Heart left ventricle (tissue), 13 donors: ENCODE measurements around the gene HEBP2.

Source experiments
- CTCF ChIP-seq, 12 donors: fragments of 200-600 bp; sonication (generic) in 4 of 12; IDR thresholded peaks; one replicate each; pipeline versions ENCODE4 v1.5.0 to v1.8.0; 2018 to 2022; ENCODE audit warnings: antibody characterized with exemption in 12 of 12, mild to moderate bottlenecking in 5 of 12
- POLR2A ChIP-seq, 2 donors: fragments of 450-650 bp; IDR thresholded peaks; one replicate each; pipeline ENCODE4 v1.6.1; 2017; ENCODE audit warnings: antibody characterized with exemption in 2 of 2, mild to moderate bottlenecking in 2 of 2, moderate library complexity in 2 of 2
- donor health status: ischemic (EF 13 %, LVEDD 7.1; RV severe dilation, severe dysfunction).
- donor health status: DM: no; HTN: yes; CAD: no.
- donor health status: DM: no; HTN: no; CAD: no.
- donor health status: ischemic (EF 25% LVEDD 6.9; RV normal size, moderate dysfunction).
- donor health status: ischemic (EF 25% LVEDD 5.7; RV mildly dilated, moderate dysfunction).
- donor health status: ischemic (EF 35%, LVEDD 5.7; RV mildly dilated, moderate dysfunction).
- donor health status: nonischemic (EF 11% LVEDD 7.7; RV severe dilation, severe dysfunction).
- donor health status: DM: yes; HTN: yes; CAD: no.
- donor health status: PGD.
- donor health status: ischemic (EF 29% LVEDD 5.4; RV normal size, mild dysfunction).
- donor health status: nonischemic (EF 23%, LVEDD 6.1; RV moderate dilation, normal function).

GRCh38 chr6:138439546-138439945 lies 35.5 kb downstream of the HEBP2 start:
- TF ChIP-seq CTCF (IDR thresholded peaks at IDR 0.05) (no peak), POLR2A (IDR thresholded peaks at IDR 0.05) (no peak)
